HG02938 (cell line): Measurements from ENCODE around the gene HDAC4.
A peak's percentile ranks its signal among the peaks of the same experiment; 100 is the strongest.

ENCODE experiments used
- ATAC-seq: cut with Tn5 transposase; IDR thresholded peaks from one replicate; pipeline ENCODE4 v1.9.1; 2021; ENCODE audit warnings: mild to moderate bottlenecking, moderate library complexity; ENCODE audit not compliant: unreplicated experiment

HDAC4 gene

GRCh38 chr2:239329972-239330572 lies 70.7 kb downstream of the HDAC4 start:
- ATAC-seq, result no peak

- ATAC-seq, result no peak
Observed at GRCh38 chr2:239329284-239329971, 71.4 kb downstream of the HDAC4 start.

GRCh38 chr2:239328351-239329191 lies 72.2 kb downstream of the HDAC4 start:
- no peak for ATAC-seq

- no peak for ATAC-seq
Observed at GRCh38 chr2:239327536-239328350, 73.1 kb downstream of the HDAC4 start.

GRCh38 chr2:239326831-239327535 lies 73.8 kb downstream of the HDAC4 start:
- ATAC-seq, result peak; percentile 72

GRCh38 chr2:239324456-239324855 lies 76.4 kb downstream of the HDAC4 start:
- ATAC-seq, result no peak

GRCh38 chr2:239323447-239323846 lies 77.4 kb downstream of the HDAC4 start:
- no peak for ATAC-seq

GRCh38 chr2:239322416-239323086 lies 78.3 kb downstream of the HDAC4 start:
- no peak for ATAC-seq

GRCh38 chr2:239321596-239322415 lies 79.0 kb downstream of the HDAC4 start:
- ATAC-seq, result no peak

GRCh38 chr2:239318790-239319661 lies 81.8 kb downstream of the HDAC4 start:
- no peak for ATAC-seq

GRCh38 chr2:239318151-239318611 lies 82.6 kb downstream of the HDAC4 start:
- no peak for ATAC-seq

- no peak for ATAC-seq
Observed at GRCh38 chr2:239316562-239317465, 84.0 kb downstream of the HDAC4 start.

- no peak for ATAC-seq
Observed at GRCh38 chr2:239315308-239315707, 85.5 kb downstream of the HDAC4 start.

GRCh38 chr2:239313776-239314175 lies 87.0 kb downstream of the HDAC4 start:
- no peak for ATAC-seq

- no peak for ATAC-seq
Observed at GRCh38 chr2:239312741-239313667, 87.8 kb downstream of the HDAC4 start.

- ATAC-seq, result no peak
Observed at GRCh38 chr2:239312081-239312511, 88.7 kb downstream of the HDAC4 start.
